IPS DF 4.7 (cell line): Measurements from ENCODE around the gene COL6A2.
"Not testable (repeated sequence)": the region's sequence is repeated elsewhere in the genome, so short reads cannot be mapped to it uniquely, and the experiment has no call there.

Source experiments
- DNase-seq: peaks from one replicate; pipeline ENCODE4 v3.0.0-alpha.2; 2013; ENCODE audit warnings: low spot score; ENCODE audit errors: extremely low read depth

The COL6A2 gene

GRCh38 chr21:46078978-46079351 lies 18.9 kb upstream of the COL6A2 start:
- no peak for DNase-seq

- DNase-seq: no peak
Observed at GRCh38 chr21:46079352-46080170, 18.4 kb upstream of the COL6A2 start.

- DNase-seq: no peak
Observed at GRCh38 chr21:46080171-46081021, 17.5 kb upstream of the COL6A2 start.

DNA sequence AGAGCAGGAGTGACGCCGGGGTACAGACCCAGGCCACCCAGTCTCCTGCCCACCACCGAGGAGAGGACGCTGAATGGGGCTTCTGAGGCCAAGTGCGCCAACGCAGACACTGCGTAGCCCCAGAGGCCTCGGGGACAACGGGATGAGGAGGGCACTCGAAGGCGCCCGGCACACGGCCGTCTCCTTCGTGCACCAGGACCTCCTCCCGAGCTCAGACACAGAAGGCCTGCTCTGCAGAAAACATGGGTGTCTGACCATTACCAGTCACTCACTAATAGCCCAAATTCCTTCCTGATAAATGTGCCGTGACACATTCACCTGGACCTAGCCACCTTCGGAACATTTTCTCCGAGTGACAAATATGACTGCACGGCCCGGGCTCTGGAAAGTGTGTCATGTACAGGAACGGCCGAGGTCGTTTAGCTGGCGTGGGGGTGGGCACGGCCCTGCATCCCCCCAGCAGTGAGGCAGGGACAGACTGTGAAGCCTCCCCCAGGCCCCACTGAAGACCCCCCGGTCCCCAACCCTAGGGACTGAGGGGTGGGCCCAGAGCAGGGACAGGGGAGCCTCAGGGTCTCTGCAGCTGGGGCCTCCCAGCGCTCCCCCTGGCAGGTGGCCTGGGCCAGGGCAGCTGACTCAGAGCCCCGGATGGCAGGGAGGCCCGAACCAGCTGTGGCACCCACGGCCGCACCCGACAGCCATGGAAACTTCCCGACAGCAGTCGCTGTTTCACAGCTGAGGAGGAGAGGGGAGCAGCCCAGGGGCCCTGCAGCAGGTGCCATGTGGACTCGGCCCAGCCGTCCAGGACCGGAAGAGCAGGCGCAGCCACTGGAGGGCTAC lies 16.7 kb upstream of the COL6A2 start:
- DNase-seq: no peak

GRCh38 chr21:46081862-46082712 lies 15.8 kb upstream of the COL6A2 start:
- no peak for DNase-seq

DNA sequence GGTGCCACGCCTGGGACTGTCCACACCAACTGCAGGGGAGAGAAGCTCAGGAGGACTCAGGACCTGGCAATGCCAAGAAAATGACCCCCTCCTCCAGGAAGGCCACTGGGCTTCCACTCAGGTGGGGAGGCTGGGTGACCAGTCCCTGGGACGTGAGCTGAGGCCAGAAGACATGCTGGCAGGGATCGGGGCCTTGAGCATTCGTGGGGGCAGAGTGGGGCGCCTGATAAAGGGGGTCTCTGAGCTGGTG lies 15.3 kb upstream of the COL6A2 start:
- no peak for DNase-seq

DNA sequence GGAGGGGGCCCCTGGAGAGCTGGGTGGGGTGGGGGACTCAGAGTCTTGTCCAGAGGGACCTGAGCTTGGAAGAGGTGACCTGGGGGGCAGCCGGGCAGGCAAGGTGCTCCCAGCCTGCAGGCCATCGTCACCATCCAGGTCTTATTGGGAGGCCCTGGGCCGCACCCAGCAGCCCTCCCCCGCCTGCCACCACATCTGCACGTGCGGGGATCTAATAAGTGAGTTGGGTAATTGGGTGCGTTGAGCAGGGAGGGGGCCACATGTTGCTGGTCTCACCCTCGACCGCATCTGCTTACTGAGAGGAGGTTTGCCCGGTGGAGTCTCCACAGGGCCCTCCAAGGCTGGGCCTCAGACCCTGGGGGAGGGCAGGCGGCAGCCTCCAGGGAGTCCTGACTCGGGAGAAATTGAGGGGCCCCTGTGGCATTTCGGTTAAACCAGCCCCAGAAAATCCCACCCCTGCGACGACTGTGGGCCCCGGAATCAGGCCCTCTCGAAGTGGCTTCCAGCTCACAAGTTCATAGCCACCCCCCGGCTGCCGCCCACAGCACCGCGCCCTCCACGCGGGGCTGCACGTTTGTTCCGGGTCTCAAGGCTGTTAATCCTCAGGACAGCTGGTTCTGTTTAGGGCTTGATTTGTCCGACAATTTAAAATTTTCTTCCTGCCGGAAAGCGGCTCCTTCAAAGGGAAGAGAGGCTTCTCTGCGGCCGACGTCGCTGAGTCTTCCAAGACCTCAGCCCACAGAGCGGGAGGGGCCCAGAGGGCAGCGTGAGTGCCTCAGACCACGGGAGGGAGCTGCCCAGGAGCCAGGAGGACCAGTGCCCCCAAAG lies 14.7 kb upstream of the COL6A2 start:
- DNase-seq: no peak

DNA sequence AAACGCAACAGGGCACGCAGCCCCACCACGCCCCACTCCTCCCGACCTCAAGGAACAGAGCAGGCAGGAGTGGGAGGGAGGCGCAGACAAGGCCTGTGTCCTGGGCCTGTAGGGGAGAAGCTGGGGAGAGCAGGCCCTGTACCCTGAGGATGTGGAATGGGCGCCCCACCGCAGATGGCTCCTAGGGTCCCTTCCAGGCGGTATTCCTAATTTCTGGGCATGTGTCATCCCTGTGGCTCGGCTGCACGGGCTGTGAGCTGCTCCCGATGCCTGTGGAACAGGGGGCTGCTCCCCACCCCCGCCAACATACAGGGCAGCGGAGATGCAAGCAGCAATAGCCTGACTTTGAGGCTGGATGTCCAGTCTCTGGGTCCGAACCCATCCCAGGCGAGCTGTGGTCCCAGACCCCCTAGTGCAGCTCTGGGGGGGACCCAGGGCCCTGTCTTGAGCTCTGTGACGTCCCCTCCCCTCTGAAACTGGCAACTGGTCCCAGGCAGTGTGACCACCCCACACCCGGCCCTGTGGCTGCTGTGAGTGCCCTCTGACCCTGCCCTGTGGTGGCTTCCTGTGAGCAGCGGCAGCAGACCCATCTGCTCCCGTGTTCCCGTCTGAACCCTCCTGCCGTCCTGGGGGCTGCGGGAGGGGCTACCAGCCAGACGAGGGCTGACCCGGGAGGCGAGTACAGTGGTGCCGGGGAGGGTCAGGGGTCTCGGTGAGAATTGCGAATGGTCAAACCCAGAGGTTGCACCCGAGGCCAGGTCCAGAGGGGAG lies 13.9 kb upstream of the COL6A2 start:
- no peak for DNase-seq

- no peak for DNase-seq
Observed at GRCh38 chr21:46084709-46085108, 13.2 kb upstream of the COL6A2 start.

- not testable (repeated sequence) for DNase-seq
Observed at GRCh38 chr21:46085259-46085658, 12.7 kb upstream of the COL6A2 start.

DNA sequence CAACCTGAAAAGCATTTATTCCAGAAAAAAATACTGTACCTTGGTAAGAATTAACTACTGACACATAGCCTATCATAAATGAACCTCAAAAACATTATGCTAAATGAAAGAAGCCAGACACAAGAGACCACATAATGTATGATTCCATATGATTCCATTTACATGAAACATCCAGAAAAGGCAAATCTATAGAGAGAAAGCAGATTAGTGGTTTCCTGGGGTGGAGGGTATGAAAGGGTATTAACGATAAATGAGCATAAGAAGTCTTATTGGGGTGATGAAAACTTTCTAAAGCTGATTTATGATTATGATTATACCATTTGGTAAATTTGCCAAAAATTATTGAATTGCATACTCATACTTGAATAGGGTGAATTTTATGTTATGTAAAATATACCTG lies 10.3 kb upstream of the COL6A2 start:
- DNase-seq: no peak

DNA sequence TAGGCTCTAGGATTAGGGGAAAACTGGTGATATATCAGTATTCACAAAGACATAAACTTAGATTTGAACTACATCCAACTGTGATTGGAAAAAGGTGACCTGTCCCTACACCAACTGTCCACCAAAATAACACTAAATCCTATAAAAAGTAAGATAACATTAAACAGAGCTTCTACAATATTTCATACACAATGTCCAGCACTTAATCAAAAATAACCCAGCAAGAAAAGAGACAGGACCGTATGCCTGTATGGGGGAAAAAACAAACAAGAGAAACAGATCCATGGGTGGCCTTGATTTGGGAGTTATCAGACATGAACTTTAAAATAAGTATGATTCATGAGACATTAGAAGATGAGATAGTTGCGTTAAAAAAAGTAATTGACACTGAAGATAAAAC lies 9.7 kb upstream of the COL6A2 start:
- no peak for DNase-seq

DNA sequence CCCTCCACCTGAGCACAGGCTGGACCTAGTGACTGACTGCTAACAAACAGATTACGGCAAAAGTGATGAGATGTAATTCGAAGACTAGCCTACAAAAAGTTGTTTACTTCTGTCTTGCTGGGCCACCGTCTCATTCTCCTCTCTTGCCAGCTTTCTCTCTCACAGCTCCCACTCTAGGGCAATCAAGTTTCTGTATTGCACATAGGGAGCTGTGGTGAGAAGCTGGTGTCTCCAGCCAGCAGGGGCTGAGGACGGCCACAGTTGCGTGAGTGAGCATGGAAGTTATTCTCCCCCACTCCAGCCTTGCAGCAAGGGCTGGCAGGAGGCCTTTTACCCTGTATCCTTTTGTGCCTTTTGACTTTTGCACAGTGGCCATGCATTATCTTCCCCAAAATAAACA lies 8.6 kb upstream of the COL6A2 start:
- DNase-seq: no peak

GRCh38 chr21:46091118-46091517 lies 6.8 kb upstream of the COL6A2 start:
- DNase-seq: no peak

- no peak for DNase-seq
Observed at GRCh38 chr21:46091631-46092025, 6.3 kb upstream of the COL6A2 start.

DNA sequence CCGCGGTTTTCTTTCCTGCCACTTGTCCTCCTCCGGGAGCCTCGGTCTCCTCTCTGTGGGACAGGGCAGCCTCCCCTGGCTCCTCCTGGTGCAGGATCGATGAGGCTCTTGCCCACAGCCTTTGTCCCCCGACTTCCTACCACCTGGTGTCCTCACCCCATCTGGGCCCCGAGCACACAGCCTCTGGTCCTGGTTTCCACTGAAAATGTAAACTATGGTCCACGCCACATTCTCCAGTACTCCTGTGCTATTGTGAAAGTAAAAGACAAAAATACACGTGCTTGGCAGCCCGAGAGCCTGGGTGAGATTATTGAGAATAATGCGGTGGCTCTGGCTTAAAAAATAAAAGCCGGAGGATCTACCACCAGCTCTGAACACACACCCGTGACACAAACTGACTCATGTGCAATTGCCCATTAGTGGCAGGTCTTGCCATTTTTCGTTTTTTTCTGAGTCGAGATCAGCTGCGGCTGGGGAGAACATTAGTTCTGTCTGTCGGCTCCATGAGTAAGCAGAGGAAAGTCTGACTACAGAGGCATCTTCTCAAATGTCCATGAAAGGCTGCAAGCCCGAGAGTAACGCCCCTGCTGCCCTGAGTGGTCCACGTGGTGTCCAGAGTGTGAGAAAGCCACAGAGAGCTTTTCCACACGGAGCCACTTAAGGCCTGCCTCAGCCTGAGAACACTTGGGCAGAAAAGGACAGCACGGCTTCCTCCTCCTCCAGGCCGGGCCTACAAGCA lies 5.7 kb upstream of the COL6A2 start:
- DNase-seq: no peak

- DNase-seq: no peak
Observed at GRCh38 chr21:46092811-46093667, 4.9 kb upstream of the COL6A2 start.
